Heart left ventricle (tissue), 13 donors: ENCODE measurements around the gene ARFGAP2.
"Not testable (repeated sequence)": the region's sequence is repeated elsewhere in the genome, so short reads cannot be mapped to it uniquely, and the experiment has no call there.

ENCODE experiments used
- POLR2A ChIP-seq, 2 donors: fragments of 450-650 bp; IDR thresholded peaks; one replicate each; pipeline ENCODE4 v1.6.1; 2017; ENCODE audit warnings: antibody characterized with exemption in 2 of 2, mild to moderate bottlenecking in 2 of 2, moderate library complexity in 2 of 2
- TF ChIP-seq, protein P1 (sequence below), 12 donors: fragments of 200-600 bp; sonication (generic) in 4 of 12; IDR thresholded peaks; one replicate each; pipeline versions ENCODE4 v1.5.0 to v1.8.0; 2018 to 2022; ENCODE audit warnings: antibody characterized with exemption in 12 of 12, mild to moderate bottlenecking in 5 of 12
- donor health status: ischemic (EF 13 %, LVEDD 7.1; RV severe dilation, severe dysfunction).
- donor health status: DM: no; HTN: yes; CAD: no.
- donor health status: DM: no; HTN: no; CAD: no.
- donor health status: ischemic (EF 25% LVEDD 6.9; RV normal size, moderate dysfunction).
- donor health status: ischemic (EF 25% LVEDD 5.7; RV mildly dilated, moderate dysfunction).
- donor health status: ischemic (EF 35%, LVEDD 5.7; RV mildly dilated, moderate dysfunction).
- donor health status: nonischemic (EF 11% LVEDD 7.7; RV severe dilation, severe dysfunction).
- donor health status: DM: yes; HTN: yes; CAD: no.
- donor health status: PGD.
- donor health status: ischemic (EF 29% LVEDD 5.4; RV normal size, mild dysfunction).
- donor health status: nonischemic (EF 23%, LVEDD 6.1; RV moderate dilation, normal function).

DNA sequence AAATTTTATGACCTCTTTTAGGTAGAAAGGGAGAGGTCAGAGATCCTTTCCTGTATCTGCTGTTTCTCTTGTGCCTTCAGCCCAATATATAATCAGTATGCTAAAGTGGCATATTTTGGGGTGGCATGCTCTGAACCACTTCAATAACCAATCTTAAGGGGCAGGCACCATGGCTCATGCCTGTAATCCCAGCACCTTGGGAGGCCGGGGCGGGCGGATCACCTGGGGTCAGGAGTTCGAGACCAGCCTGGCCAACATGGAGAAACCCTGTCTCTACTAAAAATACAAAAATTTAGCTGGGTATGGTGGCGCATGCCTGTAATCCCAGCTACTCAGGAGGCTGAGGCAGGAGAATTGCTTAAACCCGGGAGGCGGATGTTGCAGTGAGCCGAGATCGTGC is 21.5 kb upstream of the ARFGAP2 start:
- not testable (repeated sequence) for TF ChIP-seq POLR2A (IDR thresholded peaks at IDR 0.05)
- TF ChIP-seq, protein P1, sequence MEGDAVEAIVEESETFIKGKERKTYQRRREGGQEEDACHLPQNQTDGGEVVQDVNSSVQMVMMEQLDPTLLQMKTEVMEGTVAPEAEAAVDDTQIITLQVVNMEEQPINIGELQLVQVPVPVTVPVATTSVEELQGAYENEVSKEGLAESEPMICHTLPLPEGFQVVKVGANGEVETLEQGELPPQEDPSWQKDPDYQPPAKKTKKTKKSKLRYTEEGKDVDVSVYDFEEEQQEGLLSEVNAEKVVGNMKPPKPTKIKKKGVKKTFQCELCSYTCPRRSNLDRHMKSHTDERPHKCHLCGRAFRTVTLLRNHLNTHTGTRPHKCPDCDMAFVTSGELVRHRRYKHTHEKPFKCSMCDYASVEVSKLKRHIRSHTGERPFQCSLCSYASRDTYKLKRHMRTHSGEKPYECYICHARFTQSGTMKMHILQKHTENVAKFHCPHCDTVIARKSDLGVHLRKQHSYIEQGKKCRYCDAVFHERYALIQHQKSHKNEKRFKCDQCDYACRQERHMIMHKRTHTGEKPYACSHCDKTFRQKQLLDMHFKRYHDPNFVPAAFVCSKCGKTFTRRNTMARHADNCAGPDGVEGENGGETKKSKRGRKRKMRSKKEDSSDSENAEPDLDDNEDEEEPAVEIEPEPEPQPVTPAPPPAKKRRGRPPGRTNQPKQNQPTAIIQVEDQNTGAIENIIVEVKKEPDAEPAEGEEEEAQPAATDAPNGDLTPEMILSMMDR (IDR thresholded peaks at IDR 0.05) = not testable (repeated sequence)
